ENCODE data around the gene ROPN1B.

ROPN1B gene

GRCh38 chr3:126030455-126030854, 61.5 kb downstream of the ROPN1B start:
- DNase-seq (ENCODE audit: low read depth): no peak

- no peak for DNase-seq (ENCODE audit: low read depth)
Measured at GRCh38 chr3:126031981-126032471, 63.0 kb downstream of the ROPN1B start.
